Mesenchymal stem cell (in vitro differentiated cells and primary cell): Measurements from ENCODE around the gene STUM.
A peak's percentile ranks its signal among the peaks of the same experiment; 100 is the strongest.

ENCODE experiments used
- DNase-seq: peaks from one replicate; pipeline ENCODE4 v3.0.0-alpha.2; 2013
- H2AFZ ChIP-seq: one replicate; pipeline ENCODE4 v1.6.1; 2013; ENCODE audit warnings: low read depth, mild to moderate bottlenecking, control low read depth, inconsistent platforms, low read length, moderate library complexity
- H2AK5ac ChIP-seq: 2 replicates; pipeline ENCODE4 v1.6.1; 2013; ENCODE audit warnings: low read length, moderate library complexity, mild to moderate bottlenecking, inconsistent platforms; ENCODE audit not compliant: severe bottlenecking
- H2BK120ac ChIP-seq: one replicate; pipeline ENCODE4 v1.6.1; 2013; ENCODE audit warnings: low read depth, mild to moderate bottlenecking, inconsistent platforms, low read length, moderate library complexity
- H2BK12ac ChIP-seq, 2 experiments: one replicate each; pipeline ENCODE4 v1.6.1; 2013; ENCODE audit warnings: inconsistent platforms in 2 of 2, low read length in 2 of 2, mild to moderate bottlenecking in 2 of 2, moderate library complexity in 2 of 2, control low read depth in 1 of 2
- H2BK15ac ChIP-seq: one replicate; pipeline ENCODE4 v1.6.1; 2013; ENCODE audit warnings: mild to moderate bottlenecking, low read depth, inconsistent platforms; ENCODE audit not compliant: poor library complexity, severe bottlenecking
- H2BK5ac ChIP-seq: 2 replicates; pipeline ENCODE4 v1.6.1; 2013; ENCODE audit warnings: low read depth, mild to moderate bottlenecking, low read length, control low read depth, inconsistent platforms; ENCODE audit not compliant: poor library complexity, severe bottlenecking
- H3K14ac ChIP-seq, 2 experiments: one replicate each; pipeline ENCODE4 v1.6.1; 2013; ENCODE audit warnings: inconsistent platforms in 2 of 2, low read length in 2 of 2, control low read depth in 1 of 2, mild to moderate bottlenecking in 1 of 2, moderate library complexity in 1 of 2
- H3K18ac ChIP-seq, 2 experiments: one replicate each; pipeline ENCODE4 v1.6.1; 2013; ENCODE audit warnings: inconsistent platforms in 2 of 2, low read length in 2 of 2, control low read depth in 1 of 2, low read depth in 1 of 2, mild to moderate bottlenecking in 1 of 2
- H3K23ac ChIP-seq, 2 experiments: one replicate each; pipeline ENCODE4 v1.6.1; 2013; ENCODE audit warnings: inconsistent platforms in 2 of 2, low read length in 2 of 2, mild to moderate bottlenecking in 2 of 2, moderate library complexity in 2 of 2, control low read depth in 1 of 2
- H3K27ac ChIP-seq: 2 replicates; pipeline ENCODE4 v1.5.1; 2013; ENCODE audit warnings: mild to moderate bottlenecking, moderate library complexity, low read length, control low read depth, inconsistent platforms; ENCODE audit not compliant: poor library complexity, severe bottlenecking
- H3K27me3 ChIP-seq, 2 experiments: 2 replicates each; pipeline versions ENCODE4 v1.6.1 to v1.7.0; 2013; ENCODE audit warnings: low read length in 2 of 2, mild to moderate bottlenecking in 2 of 2, moderate library complexity in 2 of 2, control low read depth in 1 of 2, inconsistent platforms in 1 of 2; ENCODE audit not compliant: control insufficient read depth in 1 of 2, insufficient read depth in 1 of 2
- H3K36me3 ChIP-seq, 2 experiments: 2 replicates each; pipeline versions ENCODE4 v1.6.1 to v1.7.0; 2013; ENCODE audit warnings: low read length in 2 of 2, control low read depth in 1 of 2, inconsistent platforms in 1 of 2, low read depth in 1 of 2, mild to moderate bottlenecking in 1 of 2; ENCODE audit not compliant: insufficient read depth in 2 of 2, control insufficient read depth in 1 of 2
- H3K4ac ChIP-seq, 2 experiments: one replicate each; pipeline ENCODE4 v1.6.1; 2013; ENCODE audit warnings: inconsistent platforms in 2 of 2, low read length in 2 of 2, mild to moderate bottlenecking in 2 of 2, moderate library complexity in 2 of 2, control low read depth in 1 of 2, low read depth in 1 of 2
- H3K4me1 ChIP-seq: 2 replicates; pipeline ENCODE4 v1.6.1; 2013; ENCODE audit warnings: low read depth, low read length, control low read depth; ENCODE audit not compliant: control insufficient read depth, insufficient read depth
- H3K4me2 ChIP-seq: 2 replicates; pipeline ENCODE4 v1.6.1; 2013; ENCODE audit warnings: low read length, mild to moderate bottlenecking, inconsistent platforms; ENCODE audit not compliant: poor library complexity, severe bottlenecking
- H3K4me3 ChIP-seq, 2 experiments: 2 replicates each; pipeline versions ENCODE4 v1.5.1 to v1.7.0; 2013; ENCODE audit warnings: low read length in 2 of 2, mild to moderate bottlenecking in 2 of 2, control low read depth in 1 of 2, low read depth in 1 of 2; ENCODE audit not compliant: insufficient read depth in 1 of 2
- H3K79me1 ChIP-seq: replicated peaks from 2 replicates; pipeline ENCODE4 v1.6.1; 2013; ENCODE audit warnings: mild to moderate bottlenecking, control low read depth, low read length, inconsistent platforms; ENCODE audit not compliant: poor library complexity, severe bottlenecking
- H3K9ac ChIP-seq: 2 replicates; pipeline ENCODE4 v1.7.0; 2013; ENCODE audit warnings: mild to moderate bottlenecking, low read length, moderate library complexity
- H3K9me3 ChIP-seq: 2 replicates; pipeline ENCODE4 v1.7.0; 2013; ENCODE audit warnings: mild to moderate bottlenecking, low read length; ENCODE audit not compliant: control insufficient read depth
- H4K8ac ChIP-seq: one replicate; pipeline ENCODE4 v1.6.1; 2013; ENCODE audit warnings: inconsistent platforms, mild to moderate bottlenecking, low read length, moderate library complexity
- H4K91ac ChIP-seq: one replicate; pipeline ENCODE4 v1.6.1; 2013; ENCODE audit warnings: mild to moderate bottlenecking, low read length, inconsistent platforms
- WGBS: methylation state at CpG from one replicate; pipeline ENCODE4 v1.1.7; 2013; ENCODE audit warnings: mixed read lengths; 5-methylcytosine and 5-hydroxymethylcytosine counted together

STUM gene

GRCh38 chr1:226603022-226603857 lies 54.7 kb downstream of the STUM start:
- 81% methylated on average over 8 of the region's 8 CpGs for WGBS
- Histone ChIP-seq H3K4me1 (peaks cover 5% of the 10 kb centered on the region), H3K14ac (no peak overlapping the region), H3K4ac (no peak overlapping the region), H2BK15ac (no peak overlapping the region), H3K4me3 (peak overlapping the region in 1 of 2 experiments; percentile 69), H3K4me2 (no peak overlapping the region), H2BK12ac (no peak overlapping the region), H3K79me1 (no peaks in the 10 kb centered on the region), H2BK5ac (no peak overlapping the region), H4K8ac (no peak overlapping the region), H3K23ac (no peak overlapping the region), H2AFZ (no peak overlapping the region), H3K9me3 (no peaks in the 10 kb centered on the region), H3K36me3 (no peaks in the 10 kb centered on the region), H3K27ac (no peak overlapping the region), H4K91ac (no peak overlapping the region), H3K18ac (no peak overlapping the region), H3K27me3 (peaks cover 16 to 41% of the 10 kb centered on the region in 2 experiments), H2BK120ac (no peak overlapping the region), H2AK5ac (no peak overlapping the region), H3K9ac (peak overlapping the region; percentile 81)
- peak; percentile 6 for DNase-seq

- Histone ChIP-seq H3K23ac (no peak overlapping the region), H3K9me3 (no peaks in the 10 kb centered on the region), H3K4ac (no peak overlapping the region), H3K27me3 (peaks cover 8 to 40% of the 10 kb centered on the region in 2 experiments), H2BK120ac (no peak overlapping the region), H3K4me3 (peak overlapping the region in 1 of 2 experiments; percentile 69), H3K14ac (no peak overlapping the region), H2BK12ac (no peak overlapping the region), H3K27ac (no peak overlapping the region), H2AK5ac (no peak overlapping the region), H2BK5ac (no peak overlapping the region), H4K8ac (no peak overlapping the region), H3K18ac (no peak overlapping the region), H3K9ac (peak overlapping the region; percentile 81), H3K79me1 (no peaks in the 10 kb centered on the region), H3K4me2 (no peak overlapping the region), H3K4me1 (peaks cover 5% of the 10 kb centered on the region), H2BK15ac (no peak overlapping the region), H4K91ac (no peak overlapping the region), H2AFZ (no peak overlapping the region), H3K36me3 (no peaks in the 10 kb centered on the region)
- no peak for DNase-seq
- WGBS, result 71% methylated on average over 19 of the region's 19 CpGs
These were observed 55.4 kb downstream of the STUM start for GRCh38 chr1:226603858-226604559.

- H4K91ac ChIP-seq, result no peak overlapping the region
- no peaks in the 10 kb centered on the region for H3K9me3 ChIP-seq
- 81% methylated on average over 9 of the region's 9 CpGs for WGBS
- H2BK5ac ChIP-seq, result no peak overlapping the region
- no peak overlapping the region for H3K4me3 ChIP-seq
- no peak overlapping the region for H3K4ac ChIP-seq
- no peaks in the 10 kb centered on the region for H3K79me1 ChIP-seq
- H2BK12ac ChIP-seq, result no peak overlapping the region
- H2BK15ac ChIP-seq, result no peak overlapping the region
- no peaks in the 10 kb centered on the region for H3K36me3 ChIP-seq
- H3K18ac ChIP-seq, result no peak overlapping the region
- no peak overlapping the region for H2AK5ac ChIP-seq
- H3K4me1 ChIP-seq, result peaks cover 5% of the 10 kb centered on the region
- no peak overlapping the region for H3K23ac ChIP-seq
- H3K27me3 ChIP-seq, result peaks cover 8 to 45% of the 10 kb centered on the region in 2 experiments
- no peak overlapping the region for H3K4me2 ChIP-seq
- H3K27ac ChIP-seq, result no peak overlapping the region
- no peak overlapping the region for H3K14ac ChIP-seq
- H2AFZ ChIP-seq, result no peak overlapping the region
- no peak overlapping the region for H2BK120ac ChIP-seq
- H4K8ac ChIP-seq, result no peak overlapping the region
- DNase-seq, result no peak
- H3K9ac ChIP-seq, result peak overlapping the region; percentile 28
These were observed 56.2 kb downstream of the STUM start for GRCh38 chr1:226604560-226605317.
